HG02571 (cell line): ENCODE measurements around the gene AEBP2.

Experiments used
- ATAC-seq: cut with Tn5 transposase; IDR thresholded peaks from one replicate; pipeline ENCODE4 v1.9.1; 2021; ENCODE audit warnings: mild to moderate bottlenecking, moderate library complexity; ENCODE audit not compliant: unreplicated experiment

AEBP2 gene

GRCh38 chr12:19498099-19498498 is 58.8 kb downstream of the AEBP2 start:
- no peak for ATAC-seq

GRCh38 chr12:19499030-19499429 is 59.7 kb downstream of the AEBP2 start:
- ATAC-seq = no peak

GRCh38 chr12:19506497-19506896 is 67.2 kb downstream of the AEBP2 start:
- no peak for ATAC-seq

- no peak for ATAC-seq
These were observed 68.5 kb downstream of the AEBP2 start for GRCh38 chr12:19507823-19508222.

- ATAC-seq = no peak
These were observed 71.2 kb downstream of the AEBP2 start for GRCh38 chr12:19510461-19510860.

GRCh38 chr12:19515179-19515578 is 75.9 kb downstream of the AEBP2 start:
- no peak for ATAC-seq

GRCh38 chr12:19517583-19517982 is 78.3 kb downstream of the AEBP2 start:
- no peak for ATAC-seq

- ATAC-seq = no peak
These were observed 78.9 kb downstream of the AEBP2 start for GRCh38 chr12:19518209-19518608.

GRCh38 chr12:19520646-19521415 is 81.5 kb downstream of the AEBP2 start:
- no peak for ATAC-seq

GRCh38 chr12:19525274-19525673 is 86.0 kb downstream of the AEBP2 start:
- no peak for ATAC-seq

GRCh38 chr12:19527866-19528265 is 88.6 kb downstream of the AEBP2 start:
- ATAC-seq = no peak

- no peak for ATAC-seq
These were observed 89.5 kb downstream of the AEBP2 start for GRCh38 chr12:19528750-19529149.

GRCh38 chr12:19529951-19530636 is 90.8 kb downstream of the AEBP2 start:
- no peak for ATAC-seq

- ATAC-seq = no peak
These were observed 91.3 kb downstream of the AEBP2 start for GRCh38 chr12:19530637-19531023.

- no peak for ATAC-seq
These were observed 94.3 kb downstream of the AEBP2 start for GRCh38 chr12:19533567-19533966.

- ATAC-seq = no peak
These were observed 99.8 kb downstream of the AEBP2 start for GRCh38 chr12:19539071-19539470.

GRCh38 chr12:19539836-19540235 is 100.5 kb downstream of the AEBP2 start:
- no peak for ATAC-seq

- ATAC-seq = no peak
These were observed 103.3 kb downstream of the AEBP2 start for GRCh38 chr12:19542606-19543005.

- no peak for ATAC-seq
These were observed 105.1 kb downstream of the AEBP2 start for GRCh38 chr12:19544353-19544752.

- no peak for ATAC-seq
These were observed 106.0 kb downstream of the AEBP2 start for GRCh38 chr12:19545301-19545700.

- no peak for ATAC-seq
These were observed 106.7 kb downstream of the AEBP2 start for GRCh38 chr12:19546027-19546426.

GRCh38 chr12:19546611-19547162 is 107.4 kb downstream of the AEBP2 start:
- no peak for ATAC-seq
